ENCODE data around the gene PPP1R1B. TPM values are rescaled to one million over a fixed set of nuclear protein-coding genes. Genes with fewer than 3 reads are reported as not detected.

The PPP1R1B gene
- total and polyA plus RNA-seq, 2 of the 4 experiments (the other 2 are of a cell fraction): not detected

GRCh38 chr17:39638317-39638716 is 11.6 kb downstream of the PPP1R1B start:
- Histone ChIP-seq H3K9ac (ENCODE audit: low read depth, low read length) (no peak overlapping the region), H2BK15ac (ENCODE audit: low read depth, low read length) (no peak overlapping the region), H3K9me3 (ENCODE audit: control insufficient read depth, insufficient read depth, low read length) (no peaks in the 10 kb centered on the region), H3K27ac (ENCODE audit: insufficient read depth, low read length) (no peak overlapping the region), H2BK5ac (ENCODE audit: low read depth, low read length, poor library complexity, severe bottlenecking) (no peak overlapping the region), H3K4me3 (ENCODE audit: insufficient read depth, low read depth, low read length) (0 out of 2 replicates have a peak overlapping the region, but pooled peaks have one; percentile 96), H3K14ac (replicated peaks; ENCODE audit: low read depth, low read length) (0 out of 2 replicates have a peak overlapping the region, but pooled peaks have one; percentile 24), H2BK20ac (ENCODE audit: low read depth, low read length) (no peak overlapping the region), H3K4me2 (ENCODE audit: low read depth, low read length) (peak overlapping the region; percentile 100), H4K20me1 (ENCODE audit: insufficient read depth, low read length) (peaks cover 32% of the 10 kb centered on the region), H3K36me3 (ENCODE audit: control insufficient read depth, insufficient read depth, low read length) (no peaks in the 10 kb centered on the region), H3K4me1 (ENCODE audit: control insufficient read depth, insufficient read depth, low read length) (peaks cover 28% of the 10 kb centered on the region), H3K4ac (ENCODE audit: low read depth, low read length) (no peak overlapping the region), H3K27me3 (ENCODE audit: control insufficient read depth, insufficient read depth, low read length) (no peaks in the 10 kb centered on the region), H3K18ac (ENCODE audit: low read depth, low read length) (no peak overlapping the region), H2BK120ac (ENCODE audit: low read depth, low read length) (no peak overlapping the region), H3K23ac (ENCODE audit: low read depth, low read length) (0 out of 2 replicates have a peak overlapping the region, but pooled peaks have one; percentile 8), H2AK9ac (replicated peaks; ENCODE audit: low read depth, low read length, poor library complexity) (no peak overlapping the region), H4K5ac (ENCODE audit: low read depth, low read length) (no peak overlapping the region), H3K79me1 (ENCODE audit: low read depth in 1 of 2, low read length in 2 of 2) (peaks cover 27 to 71% of the 10 kb centered on the region in 2 experiments), H2AK5ac (ENCODE audit: low read depth, low read length) (no peak overlapping the region), H4K91ac (ENCODE audit: insufficient read depth, low read depth, low read length) (no peak overlapping the region), H3K9me1 (ENCODE audit: insufficient read depth, low read length) (peaks cover 38% of the 10 kb centered on the region), H3K56ac (ENCODE audit: extremely low read depth, insufficient read depth, low read length) (no peak overlapping the region), H4K8ac (ENCODE audit: low read depth in 2 of 2, low read length in 2 of 2) (no peak overlapping the region; a peak in 1 of 4 replicates), H2AFZ (replicated peaks; ENCODE audit: low read length, poor library complexity) (no peak overlapping the region)
- ChIA-PET POLR2A (ENCODE audit: unreplicated experiment) (no interaction called here), CTCF (interaction anchor here (2.9 kb wide), 1 partner anchor 17 kb away, joined by 11 read pairs; no protein-coding TSS in a partner anchor)
- intact Hi-C loops (cut with micrococcal nuclease): no loop called here
- DNase-seq (no peak), ATAC-seq (ENCODE audit: low read depth) (no peak)
- BruUV-seq (replicated peaks): no TSS peak
- 80% methylated on average over 1 of the region's 7 CpGs; no CpG with 5 or more reads in 1 of the 2 experiments for WGBS, 2 experiments (ENCODE audit: extremely low coverage in 2 of 2, insufficient read length in 1 of 2)
- dilution Hi-C loops (cut with HindIII; ENCODE audit: low sequenced_read_pairs, unreplicated experiment): no loop called here
- in situ Hi-C loops (cut with MboI; ENCODE audit: low sequenced_read_pairs): no loop called here
- TF ChIP-seq RCOR1 (IDR thresholded peaks at IDR 0.05; ENCODE audit: insufficient replicate concordance, low read length): no peak
- no peak for TF ChIP-seq MAZ (IDR thresholded peaks at IDR 0.05; ENCODE audit: borderline replicate concordance, low read depth, low read length)
- TF ChIP-seq NFE2L2 (IDR thresholded peaks at IDR 0.05; ENCODE audit: low read depth, low read length): no peak
- TF ChIP-seq FOS (IDR thresholded peaks at IDR 0.05; ENCODE audit: low read depth, low read length): no peak
- TF ChIP-seq CHD1 (IDR thresholded peaks at IDR 0.05; ENCODE audit: low read depth, low read length): no peak
- TF ChIP-seq BHLHE40 (IDR thresholded peaks at IDR 0.05; ENCODE audit: low read depth, low read length): no peak
